Stimulated activated CD8-positive, alpha-beta memory T cell treated with anti-CD3 and anti-CD28 coated beads, Interleukin-15, amount 100 ng/mL, for 24 hours (primary cell): ENCODE data around the gene PDZD2.
"Not testable (repeated sequence)": the region's sequence is repeated elsewhere in the genome, so short reads cannot be mapped to it uniquely, and the experiment has no call there.

Source experiments
- DNase-seq: peaks from one replicate; pipeline ENCODE4 v3.0.0-alpha.2; 2020; ENCODE audit warnings: low read depth

Gene PDZD2

DNA sequence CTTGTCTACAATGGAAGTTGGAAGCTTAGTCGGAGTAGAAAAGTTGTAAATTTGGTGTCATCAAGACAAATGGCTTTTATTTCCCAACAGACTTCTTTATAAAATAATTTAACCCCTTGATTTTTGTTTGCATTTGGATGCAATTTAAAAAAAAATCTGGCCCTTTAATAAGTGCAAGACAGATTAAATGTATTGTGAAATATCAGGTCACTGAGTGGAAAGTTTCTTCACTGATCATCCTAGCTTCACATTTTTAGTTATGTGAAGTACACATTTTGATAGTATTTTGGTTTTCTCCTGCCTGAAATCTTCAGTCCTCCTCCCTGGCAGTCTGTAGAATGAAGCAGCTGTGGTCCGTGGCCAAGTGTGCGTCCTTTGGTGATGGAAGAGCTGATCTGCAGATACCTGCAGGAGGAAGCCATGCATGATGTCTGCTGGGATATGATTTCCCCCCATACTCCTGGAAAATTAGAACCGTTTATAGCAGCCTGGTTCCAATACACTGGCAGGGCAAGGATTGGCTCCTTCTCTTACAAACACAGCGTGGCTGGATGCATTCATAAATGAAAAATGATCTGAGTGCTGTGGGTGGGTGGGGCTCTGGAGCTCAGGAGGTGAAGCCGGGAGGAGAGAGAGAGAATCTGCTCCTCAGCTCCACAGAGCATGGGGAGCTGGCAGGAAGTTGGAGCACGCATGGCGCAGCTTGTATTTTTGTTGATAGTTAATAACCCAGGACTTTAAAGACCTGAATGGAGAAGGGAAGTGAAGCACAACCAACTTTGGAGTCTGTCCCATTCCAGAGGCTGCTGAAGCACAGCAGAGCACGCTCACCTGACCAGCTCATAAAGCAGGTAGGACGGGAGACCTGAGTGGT is 296.8 kb downstream of the PDZD2 start:
- no peak for DNase-seq

DNA sequence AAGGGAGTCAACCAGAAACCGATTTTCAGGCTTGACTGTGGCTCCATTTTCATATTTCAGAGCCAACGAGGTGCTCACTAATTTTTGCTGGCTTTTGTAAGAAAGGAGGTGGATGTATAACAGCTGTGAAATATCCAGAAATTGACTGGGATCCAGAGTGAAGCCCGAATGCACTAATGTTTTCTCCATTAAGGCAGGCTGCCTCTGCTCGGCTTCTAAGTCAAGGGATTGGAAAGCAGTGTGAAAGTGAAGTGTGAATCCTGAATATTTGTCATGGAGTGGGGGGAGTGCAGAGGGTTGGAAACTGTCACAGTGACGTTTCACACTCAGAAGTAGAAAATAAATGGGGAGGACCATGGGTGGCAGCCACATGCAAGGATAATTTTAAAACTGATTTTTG is 297.8 kb downstream of the PDZD2 start:
- no peak for DNase-seq

DNA sequence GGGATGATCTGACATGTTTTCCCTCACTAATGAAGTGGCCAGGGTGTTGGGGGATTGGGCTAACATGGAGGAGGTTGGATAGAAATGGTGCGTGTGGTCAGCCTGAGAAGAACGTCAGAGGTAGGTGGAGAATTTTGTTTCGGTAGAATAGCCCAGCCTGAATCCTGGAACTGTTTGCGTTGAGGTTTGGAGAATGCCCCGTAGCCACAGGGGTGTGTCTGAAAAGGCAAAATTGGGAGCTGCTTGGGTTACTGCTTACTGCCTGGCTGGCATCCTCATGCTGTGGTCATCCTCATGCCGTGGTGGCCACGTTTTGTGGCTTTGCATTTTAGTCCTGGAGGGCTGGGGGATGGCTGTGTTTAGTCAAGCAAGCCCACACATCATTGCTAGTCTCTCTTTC is 298.3 kb downstream of the PDZD2 start:
- DNase-seq: no peak

GRCh38 chr5:31937703-31938102 is 298.8 kb downstream of the PDZD2 start:
- no peak for DNase-seq

DNA sequence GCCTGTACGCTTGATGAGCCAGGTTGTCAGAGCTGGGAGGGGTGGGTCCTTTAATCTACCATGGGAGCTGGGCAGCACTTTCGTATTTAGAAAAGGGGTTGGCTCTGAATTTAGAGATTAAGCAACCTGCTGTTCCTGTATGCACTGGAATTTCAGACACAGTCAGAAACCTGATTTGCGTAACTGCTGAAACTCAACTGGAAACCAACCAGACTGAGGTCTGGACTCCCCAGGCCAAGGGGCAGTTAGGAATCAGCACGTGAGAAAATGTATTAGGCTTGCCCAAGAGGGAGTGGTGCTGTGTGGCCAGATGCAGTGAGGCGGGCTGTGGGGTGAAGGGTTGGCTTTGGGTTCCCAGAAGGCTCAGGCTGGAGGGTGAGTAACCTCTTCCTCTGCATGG is 300.2 kb downstream of the PDZD2 start:
- DNase-seq: no peak

GRCh38 chr5:31941151-31941755 is 302.3 kb downstream of the PDZD2 start:
- no peak for DNase-seq

- no peak for DNase-seq
These were observed 303.6 kb downstream of the PDZD2 start for GRCh38 chr5:31942546-31942945.

- DNase-seq: no peak
These were observed 305.9 kb downstream of the PDZD2 start for GRCh38 chr5:31944684-31945445.

- DNase-seq: no peak
These were observed 309.1 kb downstream of the PDZD2 start for GRCh38 chr5:31948006-31948405.

GRCh38 chr5:31952067-31952466 is 313.1 kb downstream of the PDZD2 start:
- no peak for DNase-seq

DNA sequence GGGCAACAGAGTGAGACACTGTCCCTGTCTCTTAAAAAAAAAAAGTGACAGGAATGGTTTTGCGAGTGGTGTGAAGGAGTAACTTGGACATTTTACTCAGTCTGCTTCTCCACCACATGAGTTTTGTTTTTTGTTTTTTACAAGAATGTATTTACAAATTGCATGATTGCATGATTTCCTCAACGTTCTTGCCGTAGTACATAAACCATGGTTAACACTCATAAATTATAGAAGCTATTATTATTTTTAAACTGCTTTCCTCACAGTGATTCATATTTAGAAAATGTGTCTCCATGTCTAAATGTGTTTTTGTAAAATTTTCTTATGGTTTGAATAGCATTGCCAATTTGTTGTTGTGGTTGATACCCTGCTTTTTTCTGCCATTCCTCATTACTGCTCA is 315.2 kb downstream of the PDZD2 start:
- no peak for DNase-seq

GRCh38 chr5:31957151-31957550 is 318.2 kb downstream of the PDZD2 start:
- DNase-seq: no peak

- DNase-seq: no peak
These were observed 323.4 kb downstream of the PDZD2 start for GRCh38 chr5:31962351-31962751.

DNA sequence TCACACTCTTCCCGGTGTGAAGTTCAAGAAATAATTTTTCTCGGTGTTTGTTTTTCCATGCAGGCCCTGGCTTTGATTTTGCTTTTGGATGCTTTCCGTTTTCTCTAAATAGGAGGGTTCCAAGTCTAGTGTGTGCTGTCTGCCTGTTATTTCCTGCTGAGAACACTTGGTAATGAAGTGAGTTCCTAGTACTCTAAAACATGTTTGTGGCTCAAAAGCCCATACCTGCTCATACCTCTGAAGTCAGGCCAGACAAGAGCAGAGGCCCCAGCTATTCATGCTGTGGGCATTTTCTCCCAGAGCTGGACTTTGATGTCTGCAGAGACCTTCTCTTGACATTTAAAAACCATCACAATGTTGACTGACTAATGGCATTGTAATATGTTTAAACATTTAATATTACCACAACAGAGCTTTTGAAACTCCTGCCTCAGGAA is 324.0 kb downstream of the PDZD2 start:
- DNase-seq: no peak

DNA sequence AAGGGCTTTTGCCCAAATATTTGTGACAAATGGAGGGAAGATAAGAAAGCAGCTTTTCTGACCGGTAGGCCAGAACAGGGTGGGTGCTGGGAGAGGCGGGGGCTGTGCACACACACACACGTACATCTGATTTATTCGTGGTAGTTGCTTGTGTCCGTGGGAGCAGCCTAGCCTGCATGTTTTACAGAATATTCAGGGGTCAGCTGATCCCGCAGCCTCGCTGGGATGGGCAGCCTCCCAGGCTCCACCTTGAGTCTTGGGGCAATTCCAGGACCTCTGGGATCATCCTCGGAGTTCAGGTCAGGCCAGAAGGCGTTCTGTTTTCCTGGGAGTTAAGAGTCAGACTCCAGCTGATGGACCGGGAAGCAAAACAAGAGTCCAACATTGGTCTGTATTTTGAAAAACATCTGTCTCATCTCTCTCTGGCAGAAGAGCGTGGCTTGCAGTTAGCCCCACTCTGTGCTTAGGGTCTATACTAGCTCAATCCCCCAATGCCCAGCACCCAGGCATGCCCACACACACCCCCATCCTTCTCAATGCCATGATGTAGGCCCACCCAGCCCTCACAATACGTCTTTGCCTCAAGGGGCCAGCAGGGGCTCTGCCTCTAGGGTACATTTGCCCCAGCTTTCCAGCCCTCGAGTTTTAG is 324.6 kb downstream of the PDZD2 start:
- no peak for DNase-seq

DNA sequence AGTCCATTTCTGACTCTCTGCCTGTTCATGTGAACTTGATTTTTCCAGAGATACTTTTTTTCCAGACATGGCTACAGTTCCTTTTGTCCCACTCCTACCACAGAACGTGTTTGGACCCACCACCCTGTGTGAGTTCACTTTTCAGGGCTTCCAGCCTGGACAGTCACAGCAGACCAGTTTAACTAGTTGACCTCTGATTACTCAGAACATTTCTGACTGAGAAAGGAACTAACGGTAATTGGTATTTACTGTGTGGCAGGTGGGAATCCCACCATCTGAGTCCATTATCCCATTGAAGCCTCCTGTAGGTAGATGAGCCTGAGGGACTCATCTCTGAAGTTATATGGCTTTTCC is 325.1 kb downstream of the PDZD2 start:
- no peak for DNase-seq

DNA sequence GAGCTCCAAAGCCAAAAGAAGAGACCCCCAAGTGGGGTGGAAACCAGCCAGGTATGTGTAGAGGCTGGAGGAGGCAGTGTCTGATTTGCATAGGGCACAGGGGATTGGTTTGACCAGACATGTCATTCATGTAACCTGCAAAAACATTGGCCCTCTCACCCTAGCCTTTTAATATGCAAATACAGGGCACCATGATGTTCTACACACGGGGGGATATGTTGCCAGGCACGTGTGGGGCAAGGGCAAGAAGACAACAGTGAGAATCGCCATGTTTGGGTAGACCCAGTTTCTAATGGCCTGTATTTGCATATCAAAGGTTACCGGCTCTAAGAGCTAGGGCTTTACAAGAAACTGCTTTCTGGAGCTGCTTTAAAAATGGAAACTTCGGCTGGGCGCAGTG is 326.3 kb downstream of the PDZD2 start:
- DNase-seq: no peak

GRCh38 chr5:31966936-31967335 is 328.0 kb downstream of the PDZD2 start:
- no peak for DNase-seq

GRCh38 chr5:31967461-31967860 is 328.5 kb downstream of the PDZD2 start:
- DNase-seq: no peak

GRCh38 chr5:31972558-31972957 is 333.6 kb downstream of the PDZD2 start:
- DNase-seq: no peak

GRCh38 chr5:31975189-31975612 is 336.3 kb downstream of the PDZD2 start:
- not testable (repeated sequence) for DNase-seq

DNA sequence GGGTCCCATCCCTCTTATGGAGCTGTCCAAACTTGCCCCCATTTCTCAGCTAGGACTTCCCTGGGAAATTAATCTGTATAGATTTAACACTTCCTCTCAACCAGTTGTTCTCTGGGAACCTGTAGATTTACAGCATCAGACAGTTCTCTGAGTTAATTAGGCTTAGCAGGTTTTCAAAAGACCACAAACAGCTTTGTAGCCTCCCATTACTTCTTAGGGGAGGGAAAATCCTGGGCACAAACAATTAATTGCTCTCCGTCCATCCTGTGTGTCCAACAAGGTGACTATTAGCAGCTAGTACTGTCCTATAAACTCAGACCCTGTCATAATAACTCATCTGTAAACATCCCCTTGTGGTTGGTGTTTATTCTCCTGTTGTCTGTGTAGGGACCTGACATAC is 337.2 kb downstream of the PDZD2 start:
- DNase-seq: no peak
